Measurements from ENCODE around the gene ZNF8.
"Not testable (repeated sequence)": the region's sequence is repeated elsewhere in the genome, so short reads cannot be mapped to it uniquely, and the experiment has no call there.

ZNF8 gene

DNA sequence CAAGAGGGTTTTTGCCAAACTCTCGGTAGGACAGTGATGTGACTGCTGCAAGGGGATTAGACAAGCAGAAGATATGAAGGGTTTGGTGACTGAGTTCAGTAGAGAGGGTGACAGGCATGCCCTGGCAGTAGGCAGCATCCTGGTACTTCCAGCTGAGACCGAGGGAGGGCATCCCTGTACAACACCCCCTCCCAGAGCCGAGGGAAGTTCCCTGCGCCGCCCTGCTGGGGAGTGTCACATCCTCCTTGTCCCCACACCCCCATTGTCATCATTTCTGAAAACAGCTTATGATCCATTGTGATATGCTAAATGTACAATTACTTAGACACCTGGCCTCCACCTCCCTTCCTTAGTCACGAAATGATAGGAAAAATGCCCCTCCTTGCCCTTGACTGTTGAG, 35.4 kb upstream of the ZNF8 start:
- no peak overlapping the region for H3K27ac ChIP-seq (ENCODE audit: low read depth, low read length)
- no peak overlapping the region for H3K4me3 ChIP-seq (ENCODE audit: insufficient read depth, low read length, poor library complexity, severe bottlenecking)
- no peak overlapping the region for H3K4me2 ChIP-seq (ENCODE audit: low read depth, low read length, poor library complexity, severe bottlenecking)
- no peak for TF ChIP-seq EZH2phosphoT487 (conservative IDR thresholded peaks at IDR 0.05; ENCODE audit: low read length)
- TF ChIP-seq, protein P1, sequence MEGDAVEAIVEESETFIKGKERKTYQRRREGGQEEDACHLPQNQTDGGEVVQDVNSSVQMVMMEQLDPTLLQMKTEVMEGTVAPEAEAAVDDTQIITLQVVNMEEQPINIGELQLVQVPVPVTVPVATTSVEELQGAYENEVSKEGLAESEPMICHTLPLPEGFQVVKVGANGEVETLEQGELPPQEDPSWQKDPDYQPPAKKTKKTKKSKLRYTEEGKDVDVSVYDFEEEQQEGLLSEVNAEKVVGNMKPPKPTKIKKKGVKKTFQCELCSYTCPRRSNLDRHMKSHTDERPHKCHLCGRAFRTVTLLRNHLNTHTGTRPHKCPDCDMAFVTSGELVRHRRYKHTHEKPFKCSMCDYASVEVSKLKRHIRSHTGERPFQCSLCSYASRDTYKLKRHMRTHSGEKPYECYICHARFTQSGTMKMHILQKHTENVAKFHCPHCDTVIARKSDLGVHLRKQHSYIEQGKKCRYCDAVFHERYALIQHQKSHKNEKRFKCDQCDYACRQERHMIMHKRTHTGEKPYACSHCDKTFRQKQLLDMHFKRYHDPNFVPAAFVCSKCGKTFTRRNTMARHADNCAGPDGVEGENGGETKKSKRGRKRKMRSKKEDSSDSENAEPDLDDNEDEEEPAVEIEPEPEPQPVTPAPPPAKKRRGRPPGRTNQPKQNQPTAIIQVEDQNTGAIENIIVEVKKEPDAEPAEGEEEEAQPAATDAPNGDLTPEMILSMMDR (IDR thresholded peaks at IDR 0.05; ENCODE audit: insufficient read depth, low read length, poor library complexity, severe bottlenecking) = no peak
- 0 out of 2 replicates have a peak, but pooled peaks cover 7% of the 10 kb centered on the region for H3K79me2 ChIP-seq (ENCODE audit: insufficient read depth, low read length)
- no peaks in the 10 kb centered on the region for H3K9me3 ChIP-seq (ENCODE audit: insufficient read depth, low read length)
- no peaks in the 10 kb centered on the region for H3F3A ChIP-seq (ENCODE audit: insufficient read depth)
- H3K9ac ChIP-seq (ENCODE audit: low read length) = no peak overlapping the region
- no peak overlapping the region for H2AFZ ChIP-seq (ENCODE audit: low read depth, low read length, severe bottlenecking)
- H3K36me3 ChIP-seq (ENCODE audit: low read length) = peaks cover 37% of the 10 kb centered on the region
- H3K27me3 ChIP-seq (ENCODE audit: low read length) = no peaks in the 10 kb centered on the region
- no peaks in the 10 kb centered on the region for H3K9me2 ChIP-seq (replicated peaks; ENCODE audit: insufficient read depth, low read length)
- no peaks in the 10 kb centered on the region for H4K20me1 ChIP-seq (ENCODE audit: low read depth, low read length)

DNA sequence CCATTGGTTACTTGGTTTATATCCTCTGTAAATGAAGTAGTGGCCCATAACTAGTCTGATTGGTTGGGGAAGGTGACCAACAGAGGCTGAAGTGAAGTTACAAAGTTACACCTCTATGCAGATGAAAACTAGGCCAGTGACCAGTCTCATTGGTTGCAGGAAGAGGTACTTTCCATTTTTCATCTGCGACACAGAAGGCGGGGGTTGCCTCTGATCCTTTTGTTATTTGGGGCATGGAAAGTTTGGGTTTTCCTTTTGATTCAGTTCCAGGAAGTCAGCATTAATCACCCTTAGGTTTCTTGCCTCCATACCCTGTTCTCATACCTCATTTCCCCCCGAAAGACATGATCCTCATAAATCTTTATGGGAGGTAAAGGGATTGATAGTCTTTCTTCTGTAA, 29.9 kb upstream of the ZNF8 start:
- peaks cover 53% of the 10 kb centered on the region; the same call in 1 of the 2 replicates for H3K9me3 ChIP-seq (ENCODE audit: insufficient read depth, low read length)
- H3K4me2 ChIP-seq (ENCODE audit: low read depth, low read length, poor library complexity, severe bottlenecking) = no peak overlapping the region

DNA sequence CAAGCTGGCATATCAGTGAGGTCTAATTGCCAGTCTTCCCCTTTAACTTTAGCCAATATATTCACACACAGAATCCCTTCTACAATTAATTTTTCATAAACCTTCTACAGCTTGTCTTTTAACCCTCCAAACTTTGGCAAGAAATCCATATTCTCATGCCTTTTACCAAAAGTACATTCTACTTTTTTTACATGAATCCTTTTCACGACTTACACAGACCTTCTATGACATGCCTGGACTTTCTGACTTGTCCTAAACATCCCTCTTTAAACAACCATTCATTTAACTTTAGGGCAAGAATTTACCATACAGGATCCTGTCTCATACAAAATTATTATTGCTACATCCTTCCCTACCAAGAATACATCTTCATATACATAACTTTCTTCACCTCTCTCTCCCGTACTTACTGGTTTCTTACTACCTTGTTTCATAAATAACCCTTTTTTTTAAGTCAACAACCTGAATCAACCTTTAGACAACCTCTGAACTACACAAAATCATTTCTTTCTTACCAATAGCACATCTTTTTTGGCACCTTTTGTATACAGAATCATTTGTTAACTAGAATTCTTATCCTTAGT, 26.6 kb upstream of the ZNF8 start:
- TF ChIP-seq, protein P1 (IDR thresholded peaks at IDR 0.05; ENCODE audit: insufficient read depth, low read length, poor library complexity, severe bottlenecking) = no peak
- TF ChIP-seq EZH2phosphoT487 (conservative IDR thresholded peaks at IDR 0.05; ENCODE audit: low read length) = no peak
- Histone ChIP-seq H3K9me2 (replicated peaks; ENCODE audit: insufficient read depth, low read length) (no peaks in the 10 kb centered on the region), H3F3A (ENCODE audit: insufficient read depth) (no peaks in the 10 kb centered on the region), H4K20me1 (ENCODE audit: low read depth, low read length) (no peaks in the 10 kb centered on the region), H3K9me3 (ENCODE audit: insufficient read depth, low read length) (peaks cover 71% of the 10 kb centered on the region; the same call in 1 of the 2 replicates), H3K27ac (ENCODE audit: low read depth, low read length) (no peak overlapping the region), H3K4me2 (ENCODE audit: low read depth, low read length, poor library complexity, severe bottlenecking) (no peak overlapping the region), H3K4me3 (ENCODE audit: insufficient read depth, low read length, poor library complexity, severe bottlenecking) (no peak overlapping the region), H3K27me3 (ENCODE audit: low read length) (no peaks in the 10 kb centered on the region), H3K79me2 (ENCODE audit: insufficient read depth, low read length) (no peaks in the 10 kb centered on the region), H2AFZ (ENCODE audit: low read depth, low read length, severe bottlenecking) (no peak overlapping the region), H3K36me3 (ENCODE audit: low read length) (peaks cover 87% of the 10 kb centered on the region), H3K9ac (ENCODE audit: low read length) (no peak overlapping the region)

More for the DNA sequence above, 29.9 kb upstream of the ZNF8 start:
- Histone ChIP-seq H3K9me2 (replicated peaks; ENCODE audit: insufficient read depth, low read length) (no peaks in the 10 kb centered on the region), H4K20me1 (ENCODE audit: low read depth, low read length) (no peaks in the 10 kb centered on the region), H3K4me3 (ENCODE audit: insufficient read depth, low read length, poor library complexity, severe bottlenecking) (no peak overlapping the region), H3K27ac (ENCODE audit: low read depth, low read length) (no peak overlapping the region), H3K9ac (ENCODE audit: low read length) (no peak overlapping the region), H3K36me3 (ENCODE audit: low read length) (peaks cover 89% of the 10 kb centered on the region), H3K27me3 (ENCODE audit: low read length) (no peaks in the 10 kb centered on the region), H3F3A (ENCODE audit: insufficient read depth) (no peaks in the 10 kb centered on the region), H2AFZ (ENCODE audit: low read depth, low read length, severe bottlenecking) (no peak overlapping the region), H3K79me2 (ENCODE audit: insufficient read depth, low read length) (0 out of 2 replicates have a peak, but pooled peaks cover 3% of the 10 kb centered on the region)
- TF ChIP-seq EZH2phosphoT487 (conservative IDR thresholded peaks at IDR 0.05; ENCODE audit: low read length) = no peak
- TF ChIP-seq, protein P1 (IDR thresholded peaks at IDR 0.05; ENCODE audit: insufficient read depth, low read length, poor library complexity, severe bottlenecking) = no peak

DNA sequence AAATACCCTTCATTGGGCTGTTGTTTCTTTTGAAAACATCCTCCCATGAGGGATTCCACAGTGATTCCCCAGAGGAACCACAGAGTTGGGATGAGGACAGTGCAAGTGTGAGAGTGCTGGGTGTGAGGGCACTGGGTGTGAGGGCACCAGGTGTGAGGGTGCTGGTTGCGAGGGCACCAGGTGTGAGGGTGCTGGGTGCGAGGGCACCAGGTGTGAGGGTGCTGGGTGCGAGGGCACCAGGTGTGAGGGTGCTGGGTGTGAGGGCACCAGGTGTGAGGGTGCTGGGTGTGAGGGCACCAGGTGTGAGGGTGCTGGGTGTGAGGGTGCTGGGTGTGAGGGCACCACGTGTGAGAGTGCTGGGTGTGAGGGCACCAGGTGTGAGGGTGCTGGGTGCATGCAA, 20.5 kb upstream of the ZNF8 start:
- peaks cover 82% of the 10 kb centered on the region for H3K9me3 ChIP-seq (ENCODE audit: insufficient read depth, low read length)
- H3K9ac ChIP-seq (ENCODE audit: low read length); H3K9me2 ChIP-seq (replicated peaks; ENCODE audit: insufficient read depth, low read length); H3K4me2 ChIP-seq (ENCODE audit: low read depth, low read length, poor library complexity, severe bottlenecking); H3K27ac ChIP-seq (ENCODE audit: low read depth, low read length); H3K4me3 ChIP-seq (ENCODE audit: insufficient read depth, low read length, poor library complexity, severe bottlenecking); H3K79me2 ChIP-seq (ENCODE audit: insufficient read depth, low read length); H4K20me1 ChIP-seq (ENCODE audit: low read depth, low read length); H3K27me3 ChIP-seq (ENCODE audit: low read length); H2AFZ ChIP-seq (ENCODE audit: low read depth, low read length, severe bottlenecking): not testable (repeated sequence)
- H3F3A ChIP-seq (ENCODE audit: insufficient read depth) = peaks cover 13% of the 10 kb centered on the region
- peaks cover 84% of the 10 kb centered on the region for H3K36me3 ChIP-seq (ENCODE audit: low read length)
